ENCODE results near the gene FBN3. TPM values are rescaled to one million over a fixed set of nuclear protein-coding genes. Genes with fewer than 3 reads are reported as not detected.

The FBN3 gene
- polyA plus RNA-seq, 1 experiment: not detected

GRCh38 chr19:8046569-8047165 is 102.7 kb downstream of the FBN3 start:
- TF ChIP-seq, protein P1, sequence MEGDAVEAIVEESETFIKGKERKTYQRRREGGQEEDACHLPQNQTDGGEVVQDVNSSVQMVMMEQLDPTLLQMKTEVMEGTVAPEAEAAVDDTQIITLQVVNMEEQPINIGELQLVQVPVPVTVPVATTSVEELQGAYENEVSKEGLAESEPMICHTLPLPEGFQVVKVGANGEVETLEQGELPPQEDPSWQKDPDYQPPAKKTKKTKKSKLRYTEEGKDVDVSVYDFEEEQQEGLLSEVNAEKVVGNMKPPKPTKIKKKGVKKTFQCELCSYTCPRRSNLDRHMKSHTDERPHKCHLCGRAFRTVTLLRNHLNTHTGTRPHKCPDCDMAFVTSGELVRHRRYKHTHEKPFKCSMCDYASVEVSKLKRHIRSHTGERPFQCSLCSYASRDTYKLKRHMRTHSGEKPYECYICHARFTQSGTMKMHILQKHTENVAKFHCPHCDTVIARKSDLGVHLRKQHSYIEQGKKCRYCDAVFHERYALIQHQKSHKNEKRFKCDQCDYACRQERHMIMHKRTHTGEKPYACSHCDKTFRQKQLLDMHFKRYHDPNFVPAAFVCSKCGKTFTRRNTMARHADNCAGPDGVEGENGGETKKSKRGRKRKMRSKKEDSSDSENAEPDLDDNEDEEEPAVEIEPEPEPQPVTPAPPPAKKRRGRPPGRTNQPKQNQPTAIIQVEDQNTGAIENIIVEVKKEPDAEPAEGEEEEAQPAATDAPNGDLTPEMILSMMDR (IDR thresholded peaks at IDR 0.05; ENCODE audit: insufficient read depth, low read depth, low read length): no peak
- no peaks in the 10 kb centered on the region for H3K36me3 ChIP-seq (ENCODE audit: control insufficient read depth, insufficient read depth, low read length)
- ChIA-PET POLR2A (no interaction called here), CTCF (interaction anchor here (1.3 kb wide), 1 partner anchor 15 kb away, joined by 3 read pairs; no protein-coding TSS in a partner anchor)
- H3K4me3 ChIP-seq (ENCODE audit: low read depth, low read length): no peak overlapping the region
- peaks cover 3% of the 10 kb centered on the region for H3K27me3 ChIP-seq (ENCODE audit: control insufficient read depth, insufficient read depth, low read length)
- DNase-seq (ENCODE audit: low read depth): no peak

GRCh38 chr19:8045872-8046568 is 103.4 kb downstream of the FBN3 start:
- Histone ChIP-seq H3K36me3 (ENCODE audit: control insufficient read depth, insufficient read depth, low read length) (no peaks in the 10 kb centered on the region), H3K27me3 (ENCODE audit: control insufficient read depth, insufficient read depth, low read length) (peaks cover 3% of the 10 kb centered on the region), H3K4me3 (ENCODE audit: low read depth, low read length) (no peak overlapping the region)
- DNase-seq (ENCODE audit: low read depth): no peak
- POLR2A ChIA-PET: no interaction called here
- TF ChIP-seq, protein P1 (IDR thresholded peaks at IDR 0.05; ENCODE audit: insufficient read depth, low read depth, low read length): no peak
- CTCF ChIA-PET: interaction anchor here (1.3 kb wide), 1 partner anchor 15 kb away, joined by 3 read pairs; no protein-coding TSS in a partner anchor

- H3K4me3 ChIP-seq (ENCODE audit: low read depth, low read length): no peak overlapping the region
- no peaks in the 10 kb centered on the region for H3K36me3 ChIP-seq (ENCODE audit: control insufficient read depth, insufficient read depth, low read length)
- TF ChIP-seq, protein P1 (IDR thresholded peaks at IDR 0.05; ENCODE audit: insufficient read depth, low read depth, low read length): no peak
- H3K27me3 ChIP-seq (ENCODE audit: control insufficient read depth, insufficient read depth, low read length): peaks cover 3% of the 10 kb centered on the region
- CTCF ChIA-PET: no interaction called here
- POLR2A ChIA-PET: no interaction called here
- DNase-seq (ENCODE audit: low read depth): no peak
Measured at GRCh38 chr19:8044018-8044417, 105.4 kb downstream of the FBN3 start.

- no peaks in the 10 kb centered on the region for H3K36me3 ChIP-seq (ENCODE audit: control insufficient read depth, insufficient read depth, low read length)
- DNase-seq (ENCODE audit: low read depth): no peak
- CTCF ChIA-PET: interaction anchor here (1.0 kb wide), 1 partner anchor 11 kb away, joined by 3 read pairs; no protein-coding TSS in a partner anchor
- TF ChIP-seq, protein P1 (IDR thresholded peaks at IDR 0.05; ENCODE audit: insufficient read depth, low read depth, low read length): no peak
- POLR2A ChIA-PET: no interaction called here
- no peak overlapping the region for H3K4me3 ChIP-seq (ENCODE audit: low read depth, low read length)
- peaks cover 4% of the 10 kb centered on the region for H3K27me3 ChIP-seq (ENCODE audit: control insufficient read depth, insufficient read depth, low read length)
Measured at GRCh38 chr19:8042900-8043299, 106.5 kb downstream of the FBN3 start.

DNA sequence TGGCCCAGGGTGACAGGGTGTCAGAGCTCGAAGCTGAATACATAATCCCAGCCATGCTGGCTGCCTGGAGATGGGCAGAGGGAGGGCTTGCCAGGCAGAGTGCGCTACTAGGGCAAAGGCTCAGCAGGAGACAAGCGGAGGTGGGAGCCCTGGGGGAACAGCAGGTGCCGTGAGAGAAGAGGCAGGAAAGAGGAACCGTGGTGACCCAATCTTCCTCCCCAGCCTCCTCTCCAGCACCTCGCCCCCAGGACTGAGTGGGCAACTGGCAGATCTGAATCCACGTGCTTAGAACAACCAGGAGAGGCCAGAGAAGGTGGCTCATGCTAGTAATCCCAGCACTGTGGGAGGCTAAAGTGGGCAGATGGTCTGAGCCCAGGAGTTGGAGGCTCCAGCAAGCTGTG is 107.9 kb downstream of the FBN3 start:
- no peak overlapping the region for H3K4me3 ChIP-seq (ENCODE audit: low read depth, low read length)
- CTCF ChIA-PET: no interaction called here
- peaks cover 5% of the 10 kb centered on the region for H3K27me3 ChIP-seq (ENCODE audit: control insufficient read depth, insufficient read depth, low read length)
- POLR2A ChIA-PET: no interaction called here
- no peaks in the 10 kb centered on the region for H3K36me3 ChIP-seq (ENCODE audit: control insufficient read depth, insufficient read depth, low read length)
- TF ChIP-seq, protein P1 (IDR thresholded peaks at IDR 0.05; ENCODE audit: insufficient read depth, low read depth, low read length): no peak
- DNase-seq (ENCODE audit: low read depth): no peak

All from BJ (cell line).